IMR-90 (cell line): ENCODE results near the gene ZNF266. TPM values are rescaled to one million over a fixed set of nuclear protein-coding genes. Genes with fewer than 3 reads are reported as not detected.

ENCODE experiments used
- ATAC-seq: fragments of 200-7000 bp; cut with Tn5 transposase; 2 replicates; pipeline ENCODE4 v1.9.1; 2020; ENCODE audit warnings: low read depth, mild to moderate bottlenecking, moderate library complexity
- BruUV-seq: library from RNA; stranded (reverse); fragments of 400-500 nt; replicated peaks from 2 replicates; lab custom pipeline; 2021; lab: Mats Ljungman, UMichigan
- CTCF ChIA-PET: fragments of 300-600 bp; formaldehyde crosslinking; extraction: SDS; loops from one replicate; lab custom pipeline; 2021; ENCODE audit warnings: antibody characterized with exemption; lab: Yijun Ruan, JAX
- POLR2A ChIA-PET: fragments of 300-600 bp; sonication (Branson Sonifier 250); formaldehyde crosslinking; loops from one replicate; lab custom pipeline; 2022; ENCODE audit warnings: antibody characterized with exemption; ENCODE audit not compliant: unreplicated experiment; lab: Charles Lee
- DNase-seq: peaks from one replicate; pipeline ENCODE4 v3.0.0; 2013
- H2AFZ ChIP-seq: replicated peaks from 2 replicates; pipeline ENCODE3; 2013; ENCODE audit warnings: low read length, mild to moderate bottlenecking; ENCODE audit not compliant: poor library complexity
- H2AK5ac ChIP-seq: 2 replicates; pipeline ENCODE4 v1.6.1; 2013; ENCODE audit warnings: low read depth, low read length, inconsistent platforms
- H2AK9ac ChIP-seq: replicated peaks from 2 replicates; pipeline ENCODE3; 2013; ENCODE audit warnings: mild to moderate bottlenecking, low read depth, low read length, moderate library complexity; ENCODE audit not compliant: poor library complexity
- H2BK120ac ChIP-seq: 2 replicates; pipeline ENCODE4 v1.6.1; 2013; ENCODE audit warnings: low read depth, low read length, inconsistent platforms
- H2BK15ac ChIP-seq: 3 replicates; pipeline ENCODE4 v1.6.1; 2013; ENCODE audit warnings: low read depth, low read length, inconsistent platforms
- H2BK20ac ChIP-seq: 2 replicates; pipeline ENCODE4 v1.6.1; 2013; ENCODE audit warnings: low read depth, mild to moderate bottlenecking, inconsistent platforms, low read length, moderate library complexity
- H2BK5ac ChIP-seq: 2 replicates; pipeline ENCODE4 v1.6.1; 2013; ENCODE audit warnings: mild to moderate bottlenecking, low read depth, low read length, inconsistent platforms; ENCODE audit not compliant: poor library complexity, severe bottlenecking
- H3K14ac ChIP-seq: replicated peaks from 2 replicates; pipeline ENCODE4 v1.6.1; 2013; ENCODE audit warnings: low read depth, low read length, inconsistent platforms
- H3K18ac ChIP-seq: 2 replicates; pipeline ENCODE4 v1.6.1; 2013; ENCODE audit warnings: low read depth, low read length, control low read depth
- H3K23ac ChIP-seq: 2 replicates; pipeline ENCODE4 v1.6.1; 2013; ENCODE audit warnings: low read depth, low read length, inconsistent platforms
- H3K27ac ChIP-seq: 2 replicates; pipeline ENCODE4 v1.5.1; 2013; ENCODE audit warnings: mild to moderate bottlenecking, control low read depth, low read length; ENCODE audit not compliant: insufficient read depth
- H3K27me3 ChIP-seq: 2 replicates; pipeline ENCODE4 v1.6.1; 2013; ENCODE audit warnings: low read length; ENCODE audit not compliant: control insufficient read depth, insufficient read depth
- H3K36me3 ChIP-seq: 2 replicates; pipeline ENCODE4 v1.6.1; 2013; ENCODE audit warnings: low read length, mixed read lengths; ENCODE audit not compliant: control insufficient read depth, insufficient read depth
- H3K4ac ChIP-seq: 2 replicates; pipeline ENCODE4 v1.6.1; 2013; ENCODE audit warnings: low read depth, low read length, inconsistent platforms
- H3K4me1 ChIP-seq: 2 replicates; pipeline ENCODE4 v1.6.1; 2013; ENCODE audit warnings: low read length, mixed read lengths; ENCODE audit not compliant: control insufficient read depth, insufficient read depth
- H3K4me2 ChIP-seq: 2 replicates; pipeline ENCODE4 v1.6.1; 2013; ENCODE audit warnings: low read depth, mild to moderate bottlenecking, control low read depth, low read length, moderate library complexity
- H3K4me3 ChIP-seq: 2 replicates; pipeline ENCODE4 v1.5.1; 2013; ENCODE audit warnings: low read depth, mild to moderate bottlenecking, control low read depth, low read length, moderate library complexity; ENCODE audit not compliant: insufficient read depth
- H3K56ac ChIP-seq: 2 replicates; pipeline ENCODE4 v1.6.1; 2013; ENCODE audit warnings: low read length, inconsistent platforms; ENCODE audit not compliant: insufficient read depth; ENCODE audit errors: extremely low read depth
- H3K79me1 ChIP-seq, 2 experiments: 2 replicates each; pipeline ENCODE4 v1.6.1; 2013; ENCODE audit warnings: low read length in 2 of 2, inconsistent platforms in 1 of 2, low read depth in 1 of 2
- H3K9ac ChIP-seq: 2 replicates; pipeline ENCODE4 v1.6.1; 2013; ENCODE audit warnings: low read depth, low read length, control low read depth
- H3K9me1 ChIP-seq: 2 replicates; pipeline ENCODE4 v1.6.1; 2013; ENCODE audit warnings: low read length, inconsistent platforms; ENCODE audit not compliant: insufficient read depth
- H3K9me3 ChIP-seq: 2 replicates; pipeline ENCODE4 v1.6.1; 2013; ENCODE audit warnings: low read length; ENCODE audit not compliant: control insufficient read depth, insufficient read depth
- H4K20me1 ChIP-seq: 2 replicates; pipeline ENCODE4 v1.6.1; 2013; ENCODE audit warnings: low read length, inconsistent platforms; ENCODE audit not compliant: insufficient read depth
- H4K5ac ChIP-seq: 2 replicates; pipeline ENCODE4 v1.6.1; 2013; ENCODE audit warnings: mild to moderate bottlenecking, low read depth, low read length, control low read depth
- H4K8ac ChIP-seq, 2 experiments: 2 replicates each; pipeline ENCODE4 v1.6.1; 2013; ENCODE audit warnings: low read depth in 2 of 2, low read length in 2 of 2, control low read depth in 1 of 2, inconsistent platforms in 1 of 2
- H4K91ac ChIP-seq: 2 replicates; pipeline ENCODE4 v1.6.1; 2013; ENCODE audit warnings: low read depth, low read length, inconsistent platforms; ENCODE audit not compliant: insufficient read depth
- BHLHE40 ChIP-seq: fragments of 150-350 bp; IDR thresholded peaks from 2 replicates; pipeline ENCODE4 v1.6.1; 2016; ENCODE audit warnings: mild to moderate bottlenecking, low read depth, low read length
- CEBPB ChIP-seq: IDR thresholded peaks from 2 replicates; pipeline ENCODE4 v1.6.1; 2012; ENCODE audit warnings: low read depth, low read length, improper control_type of control experiment
- CHD1 ChIP-seq: IDR thresholded peaks from 2 replicates; pipeline ENCODE4 v1.6.1; 2012; ENCODE audit warnings: low read depth, low read length, improper control_type of control experiment
- CTCF ChIP-seq: conservative IDR thresholded peaks from 2 replicates; pipeline ENCODE4 v1.5.1; 2012; ENCODE audit warnings: mild to moderate bottlenecking, low read depth, low read length, improper control_type of control experiment
- ELK1 ChIP-seq: fragments of 150-350 bp; IDR thresholded peaks from 2 replicates; pipeline ENCODE4 v1.6.1; 2016; ENCODE audit warnings: low read depth, mild to moderate bottlenecking, low read length, moderate library complexity, borderline replicate concordance
- FOS ChIP-seq: fragments of 150-350 bp; IDR thresholded peaks from 2 replicates; pipeline ENCODE4 v1.6.1; 2016; ENCODE audit warnings: low read depth, low read length
- MAFK ChIP-seq: IDR thresholded peaks from 2 replicates; pipeline ENCODE4 v1.6.1; 2012; ENCODE audit warnings: low read depth, low read length, improper control_type of control experiment
- MAZ ChIP-seq: IDR thresholded peaks from 2 replicates; pipeline ENCODE4 v1.6.1; 2012; ENCODE audit warnings: low read depth, mild to moderate bottlenecking, low read length, improper control_type of control experiment, moderate library complexity, borderline replicate concordance
- MXI1 ChIP-seq: IDR thresholded peaks from 2 replicates; pipeline ENCODE4 v1.6.1; 2012; ENCODE audit warnings: low read depth, mild to moderate bottlenecking, low read length, moderate library complexity, borderline replicate concordance
- NFE2L2 ChIP-seq: fragments of 150-350 bp; IDR thresholded peaks from 2 replicates; pipeline ENCODE4 v1.6.1; 2016; ENCODE audit warnings: low read depth, mild to moderate bottlenecking, low read length
- POLR2A ChIP-seq: IDR thresholded peaks from 2 replicates; pipeline ENCODE4 v1.6.1; 2012; ENCODE audit warnings: mild to moderate bottlenecking, low read depth, low read length
- RAD21 ChIP-seq: IDR thresholded peaks from 2 replicates; pipeline ENCODE4 v1.6.1; 2012; ENCODE audit warnings: low read length, improper control_type of control experiment
- RCOR1 ChIP-seq: IDR thresholded peaks from 2 replicates; pipeline ENCODE4 v1.6.1; 2012; ENCODE audit warnings: mild to moderate bottlenecking, low read length, improper control_type of control experiment; ENCODE audit not compliant: insufficient replicate concordance
- RFX5 ChIP-seq: IDR thresholded peaks from 2 replicates; pipeline ENCODE4 v1.8.0; 2012; ENCODE audit warnings: low read depth, mild to moderate bottlenecking, low read length, moderate library complexity
- SMC3 ChIP-seq: fragments of 150-350 bp; IDR thresholded peaks from 2 replicates; pipeline ENCODE4 v1.6.1; 2016; ENCODE audit warnings: low read depth, mild to moderate bottlenecking, antibody characterized with exemption, low read length, moderate library complexity
- USF2 ChIP-seq: fragments of 150-350 bp; IDR thresholded peaks from 2 replicates; pipeline ENCODE4 v1.6.1; 2017; ENCODE audit warnings: mild to moderate bottlenecking, antibody characterized with exemption, low read length, low read depth
- WGBS, 2 experiments: methylation state at CpG; one replicate each; pipeline versions ENCODE4 v1.1.5 to v1.1.7; 2013; ENCODE audit warnings: missing lambda C conversion rate in 2 of 2; ENCODE audit not compliant: insufficient read length in 1 of 2; ENCODE audit errors: extremely low coverage in 2 of 2; 5-methylcytosine and 5-hydroxymethylcytosine counted together
- dilution Hi-C: fragments of 300-500 bp; cut with HindIII; formaldehyde crosslinking; loops from one replicate; pipeline ENCODE4 v1.14.3; 2018; ENCODE audit warnings: low sequenced_read_pairs; ENCODE audit not compliant: unreplicated experiment
- in situ Hi-C: fragments of 300-500 bp; cut with MboI; formaldehyde crosslinking; loops from 3 replicates; pipeline ENCODE4 v1.14.3; 2019; ENCODE audit warnings: low sequenced_read_pairs, inconsistent platforms, mixed read lengths
- intact Hi-C: fragments of 100-400 bp; cut with micrococcal nuclease; formaldehyde crosslinking; loops from 2 replicates; pipeline ENCODE4 v1.10.0; 2022
- polyA plus RNA-seq, 3 experiments: library from polyadenylated mRNA; depleted of rRNA; stranded (reverse); fragments of >200 nt; gene quantifications; 2 replicates each; pipeline ENCODE4 v1.2.3, GENCODE V29; 2012; ENCODE audit warnings: low replicate concordance in 1 of 3
- total RNA-seq: library from RNA; depleted of rRNA; stranded (reverse); fragments of >200 nt; gene quantifications from 2 replicates; pipeline ENCODE4 v1.2.3, GENCODE V29; 2012

Gene ZNF266
- total and polyA plus RNA-seq, 2 of the 4 experiments (the other 2 are of a cell fraction), result 9.3 to 9.8 TPM

- intact Hi-C loops (no loop called here), in situ Hi-C loops (no loop called here), dilution Hi-C loops (no loop called here)
- Histone ChIP-seq H3K4me2 (no peak overlapping the region), H3K9me1 (no peaks in the 10 kb centered on the region), H3K4me1 (no peaks in the 10 kb centered on the region), H3K79me1 (no peaks in the 10 kb centered on the region), H3K18ac (no peak overlapping the region), H2AFZ (no peak overlapping the region), H2BK20ac (no peak overlapping the region), H2AK9ac (no peak overlapping the region), H4K20me1 (no peaks in the 10 kb centered on the region), H3K36me3 (peaks cover 50% of the 10 kb centered on the region), H3K9me3 (peaks cover 66% of the 10 kb centered on the region), H3K14ac (no peak overlapping the region), H3K27me3 (no peaks in the 10 kb centered on the region), H3K23ac (no peak overlapping the region), H4K91ac (no peak overlapping the region), H2BK5ac (no peak overlapping the region), H3K4me3 (no peak overlapping the region), H2BK15ac (no peak overlapping the region), H3K9ac (no peak overlapping the region), H3K4ac (no peak overlapping the region), H3K27ac (no peak overlapping the region), H2AK5ac (no peak overlapping the region), H2BK120ac (no peak overlapping the region), H3K56ac (no peak overlapping the region), H4K8ac (no peak overlapping the region), H4K5ac (no peak overlapping the region)
- POLR2A ChIA-PET, result no interaction called here
- TF ChIP-seq BHLHE40 (no peak), ELK1 (no peak), CTCF (no peak), MXI1 (no peak), MAZ (no peak), RFX5 (no peak), MAFK (no peak), SMC3 (no peak), USF2 (no peak), RAD21 (no peak), NFE2L2 (no peak), CHD1 (no peak), CEBPB (no peak), RCOR1 (no peak), POLR2A (no peak), FOS (no peak)
- ATAC-seq (no peak), DNase-seq (no peak)
- WGBS, 2 experiments, result 100% methylated on average over 1 of the region's 14 CpGs; no CpG with 5 or more reads in 1 of the 2 experiments
- no TSS peak for BruUV-seq
- CTCF ChIA-PET, result no interaction called here
Observed at GRCh38 chr19:9413240-9413954, 22.0 kb downstream of the ZNF266 start.
